HCT116 (cell line): ENCODE data around the gene NPFFR1. TPM values are rescaled to one million over a fixed set of nuclear protein-coding genes. Genes with fewer than 3 reads are reported as not detected.

ENCODE experiments used
- ATAC-seq: fragments of 200-7000 bp; cut with Tn5 transposase; 2 replicates; pipeline ENCODE4 v1.9.1; 2020; ENCODE audit warnings: mild to moderate bottlenecking, moderate library complexity
- BruUV-seq: library from RNA; stranded (reverse); fragments of 400-500 nt; replicated peaks from 2 replicates; lab custom pipeline; 2021; lab: Mats Ljungman, UMichigan
- CTCF ChIA-PET: fragments of 300-600 bp; sonication (Branson Sonifier 250); formaldehyde crosslinking; loops from one replicate; lab custom pipeline; 2021; ENCODE audit warnings: antibody characterized with exemption; lab: Charles Lee
- POLR2A ChIA-PET: fragments of 300-600, 350-600 bp; sonication (Branson Sonifier 250); formaldehyde crosslinking; loops from one replicate; lab custom pipeline; 2021; ENCODE audit warnings: antibody characterized with exemption; lab: Charles Lee
- RAD21 ChIA-PET, 2 experiments: fragments of 300-600 bp; sonication (Branson Sonifier 250); formaldehyde crosslinking; loops; one replicate each; lab custom pipeline; 2023; ENCODE audit warnings: low total read pairs in 2 of 2; ENCODE audit not compliant: uncharacterized antibody in 2 of 2, unreplicated experiment in 2 of 2, low non-redundant PET in 1 of 2; lab: Charles Lee
- DNase-seq: peaks from one replicate; pipeline ENCODE4 v3.0.0-alpha.2; 2010; ENCODE audit warnings: low read depth, low spot score
- H2AFZ ChIP-seq: fragments of 200-600 bp; shearing (Covaris generic), sonication (generic); 2 replicates; pipeline ENCODE4 v1.6.1; 2017; ENCODE audit warnings: low read depth, mixed run types, mixed read lengths, antibody characterized with exemption, low read length; ENCODE audit not compliant: poor library complexity, severe bottlenecking
- H3K27ac ChIP-seq: 2 replicates; pipeline ENCODE4 v1.5.1; 2012; ENCODE audit warnings: low read depth, low read length
- H3K27me3 ChIP-seq: fragments of 200-600 bp; sonication (generic); 2 replicates; pipeline ENCODE4 v1.6.1; 2016; ENCODE audit warnings: mixed run types, low read length, mixed read lengths; ENCODE audit not compliant: insufficient read depth
- H3K36me3 ChIP-seq, 2 experiments: fragments of 200-500 bp in 1 of 2; fragments of 200-600 bp in 1 of 2; sonication (Bioruptor generic) in 1 of 2; sonication (generic) in 1 of 2; 2 replicates each; pipeline versions ENCODE4 v1.5.1 to v1.6.1; 2014 to 2016; ENCODE audit warnings: low read length in 2 of 2, inconsistent platforms in 1 of 2, mixed read lengths in 1 of 2, mixed run types in 1 of 2; ENCODE audit not compliant: insufficient read depth in 2 of 2, control insufficient read depth in 1 of 2
- H3K4me1 ChIP-seq, 2 experiments: fragments of 200-600 bp in 1 of 2; sonication (generic) in 1 of 2; 2 replicates each; pipeline versions ENCODE4 v1.5.1 to v1.6.1; 2012 to 2017; ENCODE audit warnings: low read length in 2 of 2, inconsistent platforms in 1 of 2, mild to moderate bottlenecking in 1 of 2, mixed read lengths in 1 of 2, mixed run types in 1 of 2, moderate library complexity in 1 of 2; ENCODE audit not compliant: insufficient read depth in 2 of 2, control insufficient read depth in 1 of 2
- H3K4me2 ChIP-seq: fragments of 200-600 bp; sonication (generic); 2 replicates; pipeline ENCODE4 v1.6.1; 2017; ENCODE audit warnings: mixed run types, low read length, mixed read lengths
- H3K4me3 ChIP-seq, 2 experiments: fragments of 200-600 bp in 1 of 2; sonication (generic) in 1 of 2; replicated peaks in 1 of 2; 2 replicates each; pipeline ENCODE4 v1.5.1; 2011 to 2016; ENCODE audit warnings: low read length in 2 of 2, control low read depth in 1 of 2, low read depth in 1 of 2, mild to moderate bottlenecking in 1 of 2, mixed read lengths in 1 of 2, mixed run types in 1 of 2
- H3K79me2 ChIP-seq: fragments of 200-600 bp; sonication (generic); 2 replicates; pipeline ENCODE4 v1.6.1; 2017; ENCODE audit warnings: mild to moderate bottlenecking, mixed run types, low read length, moderate library complexity, mixed read lengths; ENCODE audit not compliant: insufficient read depth
- H3K9ac ChIP-seq: fragments of 200-600 bp; sonication (generic); 2 replicates; pipeline ENCODE4 v1.6.1; 2016; ENCODE audit warnings: low read length, mixed read lengths
- H3K9me2 ChIP-seq: fragments of 200-600 bp; sonication (generic), shearing (Covaris generic); 2 replicates; pipeline ENCODE4 v1.6.1; 2017; ENCODE audit warnings: mixed run types, mild to moderate bottlenecking, moderate library complexity; ENCODE audit not compliant: insufficient read depth
- H3K9me3 ChIP-seq, 2 experiments: fragments of 200-500 bp in 1 of 2; fragments of 200-600 bp in 1 of 2; sonication (Bioruptor generic) in 1 of 2; sonication (generic) in 1 of 2; 2 replicates each; pipeline ENCODE4 v1.6.1; 2014 to 2017; ENCODE audit warnings: low read length in 2 of 2, mixed read lengths in 2 of 2, inconsistent platforms in 1 of 2, low read depth in 1 of 2, mild to moderate bottlenecking in 1 of 2, mixed run types in 1 of 2, moderate library complexity in 1 of 2; ENCODE audit not compliant: control insufficient read depth in 1 of 2, insufficient read depth in 1 of 2
- H4K20me1 ChIP-seq: fragments of 200-600 bp; sonication (generic), shearing (Covaris generic); 2 replicates; pipeline ENCODE4 v1.6.1; 2017; ENCODE audit warnings: mixed run types, mild to moderate bottlenecking, moderate library complexity; ENCODE audit not compliant: insufficient read depth
- ATF3 ChIP-seq: IDR thresholded peaks from 2 replicates; pipeline ENCODE4 v1.6.1; 2012
- CBX3 ChIP-seq: IDR thresholded peaks from 2 replicates; pipeline ENCODE4 v1.6.1; 2012; ENCODE audit warnings: low read depth
- CEBPB ChIP-seq: IDR thresholded peaks from 2 replicates; pipeline ENCODE4 v1.6.1; 2012; ENCODE audit warnings: low read depth
- CTCF ChIP-seq, 3 experiments: fragments of 200-600 bp in 1 of 3; sonication (generic) in 1 of 3; IDR thresholded peaks in 2 of 3; conservative IDR thresholded peaks in 1 of 3; 2 replicates each; pipeline ENCODE4 v1.5.1; 2012 to 2017; ENCODE audit warnings: low read depth in 2 of 3, low read length in 2 of 3, antibody characterized with exemption in 1 of 3, borderline replicate concordance in 1 of 3, control low read depth in 1 of 3, mild to moderate bottlenecking in 1 of 3, mixed read lengths in 1 of 3, mixed run types in 1 of 3, moderate library complexity in 1 of 3; ENCODE audit not compliant: insufficient read depth in 1 of 3
- EGR1 ChIP-seq: IDR thresholded peaks from 2 replicates; pipeline ENCODE4 v1.6.1; 2012; ENCODE audit warnings: low read depth
- ELF1 ChIP-seq: IDR thresholded peaks from 2 replicates; pipeline ENCODE4 v1.6.1; 2012; ENCODE audit warnings: low read depth, borderline replicate concordance
- EZH2phosphoT487 ChIP-seq: fragments of 200-600 bp; IDR thresholded peaks from 2 replicates; pipeline ENCODE4 v1.6.1; 2018; ENCODE audit warnings: antibody characterized with exemption, borderline replicate concordance
- FOSL1 ChIP-seq: IDR thresholded peaks from 2 replicates; pipeline ENCODE4 v1.6.1; 2012; ENCODE audit warnings: low read depth
- MAX ChIP-seq: IDR thresholded peaks from 2 replicates; pipeline ENCODE4 v1.6.1; 2012
- POLR2AphosphoS5 ChIP-seq: IDR thresholded peaks from 2 replicates; pipeline ENCODE4 v1.6.1; 2011; ENCODE audit warnings: mild to moderate bottlenecking, low read depth, low read length, moderate library complexity
- REST ChIP-seq: IDR thresholded peaks from 2 replicates; pipeline ENCODE4 v1.6.1; 2012; ENCODE audit warnings: low read depth
- SIN3A ChIP-seq: IDR thresholded peaks from 2 replicates; pipeline ENCODE4 v1.6.1; 2012; ENCODE audit warnings: low read depth
- SP1 ChIP-seq: IDR thresholded peaks from 2 replicates; pipeline ENCODE4 v1.6.1; 2012; ENCODE audit warnings: low read depth
- ZBTB33 ChIP-seq: IDR thresholded peaks from 2 replicates; pipeline ENCODE4 v1.6.1; 2011; ENCODE audit warnings: mild to moderate bottlenecking, low read length, moderate library complexity; ENCODE audit not compliant: insufficient replicate concordance; ENCODE audit errors: extremely low read depth
- ZFX ChIP-seq: fragments of 450-650 bp; IDR thresholded peaks from 2 replicates; pipeline ENCODE4 v1.6.1; 2017
- ZNF274 ChIP-seq: fragments of 200-500 bp; sonication (Bioruptor generic); IDR thresholded peaks from 2 replicates; pipeline ENCODE4 v1.6.1; 2014; ENCODE audit warnings: mild to moderate bottlenecking, low read depth, low read length, inconsistent platforms
- intact Hi-C: fragments of 100-400 bp; cut with micrococcal nuclease; formaldehyde crosslinking; loops from 2 replicates; pipeline ENCODE4 v1.10.0; 2022
- total RNA-seq: library from RNA; stranded (reverse); gene quantifications from one replicate; pipeline ENCODE4 v1.2.1, GENCODE V29; 2021; ENCODE audit not compliant: unreplicated experiment

The NPFFR1 gene
- total RNA-seq, 1 experiment from 2014 or later: 0.02 TPM

- no peak for TF ChIP-seq CBX3
- TF ChIP-seq ZBTB33: no peak
- TF ChIP-seq FOSL1: no peak
- no peak for TF ChIP-seq CEBPB
- no peak for TF ChIP-seq ZFX
- TF ChIP-seq ZNF274: no peak
- TF ChIP-seq POLR2AphosphoS5: no peak
- TF ChIP-seq SIN3A: no peak
- no peak for TF ChIP-seq SP1
- TF ChIP-seq EGR1: no peak
- TF ChIP-seq ELF1: no peak
- no peak for TF ChIP-seq CTCF (IDR thresholded peaks at IDR 0.05 in 2 of 3, conservative IDR thresholded peaks at IDR 0.05 in 1 of 3; ENCODE audit: borderline replicate concordance in 1 of 3, insufficient read depth in 1 of 3, low read depth in 2 of 3, low read length in 2 of 3)
- no peak for TF ChIP-seq MAX
- no peak for TF ChIP-seq EZH2phosphoT487
- TF ChIP-seq REST: no peak
- no peak for TF ChIP-seq ATF3
- H3K9ac ChIP-seq: no peak overlapping the region
- H3K27ac ChIP-seq: no peak overlapping the region
- no TSS peak for BruUV-seq
- RAD21 ChIA-PET: interaction anchor here in 1 of 2 experiments (0.6 kb wide), 1 partner anchor 34 kb away, joined by 6 read pairs; no protein-coding TSS in a partner anchor
- ATAC-seq (no peak), DNase-seq (no peak)
- peaks cover 24 to 27% of the 10 kb centered on the region in 2 experiments for H3K4me1 ChIP-seq
- POLR2A ChIA-PET: no interaction called here
- no peaks in the 10 kb centered on the region for H3K27me3 ChIP-seq
- no peaks in the 10 kb centered on the region for H3K9me2 ChIP-seq
- intact Hi-C loops: loop anchor here (5.0 kb wide), 1 partner anchor 61 kb away; no protein-coding TSS in a partner anchor
- H3K9me3 ChIP-seq: no peaks in the 10 kb centered on the region
- H3K36me3 ChIP-seq: no peaks in the 10 kb centered on the region
- CTCF ChIA-PET: interaction anchor here (1.4 to 1.6 kb wide), 2 partner anchors 31 to 112 kb away, joined by 4 to 5 read pairs; no protein-coding TSS in a partner anchor
- H2AFZ ChIP-seq: no peak overlapping the region
- no peaks in the 10 kb centered on the region; the same call in 1 of the 2 replicates for H3K79me2 ChIP-seq
- H3K4me3 ChIP-seq: no peak overlapping the region
- H4K20me1 ChIP-seq: peaks cover 4% of the 10 kb centered on the region; the same call in 1 of the 2 replicates
- peak overlapping the region; percentile 75 for H3K4me2 ChIP-seq
Measured at GRCh38 chr10:70333268-70333667, 49.5 kb upstream of the NPFFR1 start.
